Gastrocnemius medialis (tissue), 4 donors: ENCODE data around the gene NR2C2. TPM values are rescaled to one million over a fixed set of nuclear protein-coding genes. Genes with fewer than 3 reads are reported as not detected.

Source experiments
- ATAC-seq, 2 donors: fragments of 150-250 bp; one replicate each; pipeline ENCODE4 v1.9.1; 2016
- DNase-seq, 2 donors: peaks; one replicate each; pipeline ENCODE4 v3.0.0-alpha.2; 2019
- H3K27ac ChIP-seq, 4 donors: fragments of 200-600 bp; sonication (generic); 1 replicate in 1 of 4; 2 replicates in 3 of 4; pipeline ENCODE4 v1.5.1; 2016 to 2018; ENCODE audit warnings: mild to moderate bottlenecking in 2 of 4, moderate library complexity in 1 of 4
- H3K27me3 ChIP-seq, 3 donors: fragments of 200-600 bp; sonication (generic) in 2 of 3; 1 replicate in 1 of 3; 2 replicates in 2 of 3; pipeline versions ENCODE4 v1.5.1 to v1.6.0; 2016 to 2019; ENCODE audit warnings: mild to moderate bottlenecking in 1 of 3, moderate library complexity in 1 of 3
- H3K36me3 ChIP-seq, 2 donors: fragments of 200-600 bp; sonication (generic) in 1 of 2; one replicate each; pipeline ENCODE4 v1.5.1; 2017 to 2018
- H3K4me1 ChIP-seq, 2 donors: fragments of 200-600 bp; sonication (generic) in 1 of 2; one replicate each; pipeline ENCODE4 v1.5.1; 2016 to 2017; ENCODE audit warnings: mild to moderate bottlenecking in 2 of 2
- H3K4me3 ChIP-seq, 4 donors: fragments of 200-600 bp; sonication (generic) in 3 of 4; 1 replicate in 1 of 4; 2 replicates in 3 of 4; pipeline ENCODE4 v1.5.1; 2016 to 2019; ENCODE audit warnings: mild to moderate bottlenecking in 2 of 4
- H3K9me3 ChIP-seq, 3 donors: fragments of 200-600 bp; sonication (generic) in 2 of 3; 1 replicate in 1 of 3; 2 replicates in 2 of 3; pipeline ENCODE4 v1.5.1; 2016 to 2019
- CTCF ChIP-seq, 5 experiments: fragments of 450-650 bp in 3 of 5; fragments of 200-600 bp in 2 of 5; sonication (generic) in 2 of 5; IDR thresholded peaks in 4 of 5; conservative IDR thresholded peaks in 1 of 5; 1 replicate in 4 of 5; 2 replicates in 1 of 5; pipeline ENCODE4 v1.5.1; 2016 to 2019; ENCODE audit warnings: antibody characterized with exemption in 5 of 5, mild to moderate bottlenecking in 3 of 5, moderate library complexity in 3 of 5
- POLR2A ChIP-seq, 2 donors: fragments of 450-650 bp; IDR thresholded peaks; one replicate each; pipeline ENCODE4 v1.6.1; 2017; ENCODE audit warnings: antibody characterized with exemption in 2 of 2, mild to moderate bottlenecking in 2 of 2, moderate library complexity in 2 of 2
- in situ Hi-C, 4 donors: fragments of 200-750 bp; cut with MboI; loops; one replicate each; pipeline versions ENCODE4 v1.15.0 to v1.8.0; 2017; ENCODE audit warnings: low sequenced_read_pairs in 4 of 4
- intact Hi-C: fragments of 100-400 bp; cut with DNase I; formaldehyde crosslinking; loops from one replicate; pipeline ENCODE4 v1.15.1; 2023; ENCODE audit warnings: low total_unique reads
- total RNA-seq, 4 donors: library from RNA; depleted of rRNA; stranded (reverse); fragments of >200 nt; gene quantifications; one replicate each; pipeline versions ENCODE4 v1.1.0 to v1.2.3, GENCODE V29; 2016

Gene NR2C2
- total RNA-seq, 4 donors from 2014 or later = 26.0 to 45.5 (median 33.2) TPM

GRCh38 chr3:15043408-15044171 lies 96.2 kb downstream of the NR2C2 start:
- in situ Hi-C loops = loop anchor here in 1 of 4 donors (25.0 kb wide), 1 partner anchor 381 kb away; the partner anchor contains the start of gene CCDC174

DNA sequence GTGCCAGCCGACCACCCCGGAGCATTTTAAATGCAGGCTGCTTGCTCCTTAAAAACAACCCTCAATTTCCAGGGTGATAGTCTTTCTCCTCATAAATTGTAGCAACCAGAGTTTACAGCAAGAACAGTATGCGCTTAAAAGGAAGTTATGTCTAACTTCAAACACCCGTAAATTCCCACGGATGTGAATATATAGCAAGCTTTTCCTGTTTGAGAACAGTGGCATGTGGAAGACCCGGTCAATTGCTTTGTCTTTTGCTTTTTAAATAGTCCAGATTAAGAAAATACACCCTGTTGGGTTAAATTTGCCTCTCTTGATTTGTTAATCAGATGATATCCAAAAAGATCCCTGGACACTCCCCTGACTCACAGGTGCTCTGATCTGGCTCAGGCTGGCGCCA lies 96.9 kb downstream of the NR2C2 start:
- ATAC-seq = no peak
- Histone ChIP-seq H3K9me3 (no peaks in the 10 kb centered on the region), H3K27me3 (no peaks in the 10 kb centered on the region), H3K36me3 (peaks cover 0 to 89% of the 10 kb centered on the region in 2 donors), H3K4me1 (no peaks in the 10 kb centered on the region), H3K4me3 (no peak overlapping the region), H3K27ac (no peak overlapping the region)
- intact Hi-C loops = no loop called here
- TF ChIP-seq POLR2A (IDR thresholded peaks at IDR 0.05) = no peak
- TF ChIP-seq CTCF (IDR thresholded peaks at IDR 0.05 in 4 of 5, conservative IDR thresholded peaks at IDR 0.05 in 1 of 5) = no peak
- in situ Hi-C loops = loop anchor here in 1 of 4 donors (25.0 kb wide), 1 partner anchor 382 kb away; the partner anchor contains the start of gene CCDC174
- DNase-seq = no peak

More at GRCh38 chr3:15043408-15044171, 96.2 kb downstream of the NR2C2 start:
- DNase-seq (no peak), ATAC-seq (no peak)
- Histone ChIP-seq H3K4me1 (no peaks in the 10 kb centered on the region), H3K27ac (no peak overlapping the region), H3K36me3 (peaks cover 0 to 87% of the 10 kb centered on the region in 2 donors), H3K27me3 (no peaks in the 10 kb centered on the region), H3K4me3 (no peak overlapping the region), H3K9me3 (no peaks in the 10 kb centered on the region)
- intact Hi-C loops = no loop called here
- TF ChIP-seq POLR2A (IDR thresholded peaks at IDR 0.05) (no peak), CTCF (IDR thresholded peaks at IDR 0.05 in 4 of 5, conservative IDR thresholded peaks at IDR 0.05 in 1 of 5) (no peak)

DNA sequence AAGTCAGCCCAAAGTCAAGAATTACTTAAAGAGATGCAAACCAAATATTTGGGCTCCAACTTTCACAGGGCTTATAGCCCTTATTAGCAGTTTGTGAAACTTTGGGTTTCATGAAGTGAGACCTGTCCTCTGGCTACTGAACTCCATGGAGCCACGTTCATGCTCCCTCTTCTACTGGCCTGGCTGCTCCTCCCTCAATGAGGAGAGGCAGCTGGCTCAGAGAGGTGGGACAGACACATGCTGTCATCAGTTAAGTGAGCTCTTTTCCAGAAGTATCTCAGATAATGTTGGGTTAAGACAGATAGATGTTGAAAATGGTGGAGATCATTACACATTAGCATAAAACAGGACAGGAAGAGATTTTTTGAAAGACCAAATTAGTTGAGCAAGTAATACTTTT lies 98.3 kb downstream of the NR2C2 start:
- Histone ChIP-seq H3K27ac (no peak overlapping the region), H3K36me3 (peaks cover 0 to 94% of the 10 kb centered on the region in 2 donors), H3K9me3 (no peaks in the 10 kb centered on the region), H3K27me3 (no peaks in the 10 kb centered on the region), H3K4me3 (no peak overlapping the region), H3K4me1 (no peaks in the 10 kb centered on the region)
- in situ Hi-C loops (loop anchor here in 1 of 4 donors (25.0 kb wide), 1 partner anchor 383 kb away; the partner anchor contains the start of gene CCDC174), intact Hi-C loops (no loop called here)
- ATAC-seq (no peak), DNase-seq (no peak)
- TF ChIP-seq POLR2A (IDR thresholded peaks at IDR 0.05) = no peak
- TF ChIP-seq CTCF (IDR thresholded peaks at IDR 0.05 in 4 of 5, conservative IDR thresholded peaks at IDR 0.05 in 1 of 5) = no peak

DNA sequence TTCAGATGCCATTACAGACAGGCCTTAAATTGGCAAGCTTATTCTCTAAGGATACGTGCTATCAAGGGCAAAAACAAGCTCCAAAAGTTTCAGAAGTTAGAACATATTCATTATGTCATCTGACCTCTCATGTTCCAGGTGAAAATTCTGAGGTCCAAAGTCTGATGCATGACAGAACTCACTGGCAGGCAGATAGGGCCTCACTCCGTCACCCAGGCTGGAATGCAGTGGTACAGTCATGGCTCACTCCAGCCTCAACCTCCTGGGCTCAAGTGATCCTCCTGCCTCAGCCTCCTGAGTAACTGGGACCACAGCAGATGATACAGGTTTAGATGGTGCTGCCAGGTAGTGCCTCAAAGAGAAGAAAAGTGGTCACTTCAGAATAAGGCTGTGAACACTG lies 102.2 kb downstream of the NR2C2 start:
- Histone ChIP-seq H3K27ac (no peak overlapping the region), H3K27me3 (no peaks in the 10 kb centered on the region), H3K9me3 (no peaks in the 10 kb centered on the region), H3K4me1 (no peaks in the 10 kb centered on the region), H3K4me3 (no peak overlapping the region), H3K36me3 (peaks cover 0 to 83% of the 10 kb centered on the region in 2 donors)
- in situ Hi-C loops (loop anchor here in 1 of 4 donors (25.0 kb wide), 1 partner anchor 387 kb away; the partner anchor contains the start of gene CCDC174), intact Hi-C loops (no loop called here)
- no peak for DNase-seq
- no peak for ATAC-seq
- TF ChIP-seq POLR2A (IDR thresholded peaks at IDR 0.05) = no peak
- no peak for TF ChIP-seq CTCF (IDR thresholded peaks at IDR 0.05 in 4 of 5, conservative IDR thresholded peaks at IDR 0.05 in 1 of 5)
